Measurements from ENCODE around the gene CSRP2.

CSRP2 gene

GRCh38 chr12:76909290-76909689, 30.5 kb upstream of the CSRP2 start:
- DNase-seq (ENCODE audit: low spot score), result no peak
- TF ChIP-seq CTCF (IDR thresholded peaks at IDR 0.05; ENCODE audit: extremely low read depth, insufficient read depth, missing control alignments), result no peak
- in situ Hi-C loops (cut with MboI; ENCODE audit: low pct_unique_long_range_greater_than_20kb, low sequenced_read_pairs, unreplicated experiment), result no loop called here

- TF ChIP-seq CTCF (IDR thresholded peaks at IDR 0.05; ENCODE audit: extremely low read depth, insufficient read depth, missing control alignments), result no peak
- in situ Hi-C loops (cut with MboI; ENCODE audit: low pct_unique_long_range_greater_than_20kb, low sequenced_read_pairs, unreplicated experiment), result no loop called here
- no peak for DNase-seq (ENCODE audit: low spot score)
These were observed 29.6 kb upstream of the CSRP2 start for GRCh38 chr12:76908303-76909017.

- no peak for DNase-seq (ENCODE audit: low spot score)
- in situ Hi-C loops (cut with MboI; ENCODE audit: low pct_unique_long_range_greater_than_20kb, low sequenced_read_pairs, unreplicated experiment), result no loop called here
- TF ChIP-seq CTCF (IDR thresholded peaks at IDR 0.05; ENCODE audit: extremely low read depth, insufficient read depth, missing control alignments), result no peak
These were observed 23.0 kb upstream of the CSRP2 start for GRCh38 chr12:76901628-76902380.

- in situ Hi-C loops (cut with MboI; ENCODE audit: low pct_unique_long_range_greater_than_20kb, low sequenced_read_pairs, unreplicated experiment), result no loop called here
- no peak for TF ChIP-seq CTCF (IDR thresholded peaks at IDR 0.05; ENCODE audit: extremely low read depth, insufficient read depth, missing control alignments)
These were observed 20.7 kb upstream of the CSRP2 start for GRCh38 chr12:76899522-76899921.

GRCh38 chr12:76898442-76898841, 19.6 kb upstream of the CSRP2 start:
- no peak for TF ChIP-seq CTCF (IDR thresholded peaks at IDR 0.05; ENCODE audit: extremely low read depth, insufficient read depth, missing control alignments)
- DNase-seq (ENCODE audit: low spot score), result no peak
- in situ Hi-C loops (cut with MboI; ENCODE audit: low pct_unique_long_range_greater_than_20kb, low sequenced_read_pairs, unreplicated experiment), result no loop called here

More at GRCh38 chr12:76899522-76899921, 20.7 kb upstream of the CSRP2 start:
- DNase-seq (ENCODE audit: low spot score), result no peak

- no peak for DNase-seq (ENCODE audit: low spot score)
- in situ Hi-C loops (cut with MboI; ENCODE audit: low pct_unique_long_range_greater_than_20kb, low sequenced_read_pairs, unreplicated experiment), result no loop called here
- no peak for TF ChIP-seq CTCF (IDR thresholded peaks at IDR 0.05; ENCODE audit: extremely low read depth, insufficient read depth, missing control alignments)
These were observed 17.5 kb upstream of the CSRP2 start for GRCh38 chr12:76896274-76896673.

All from GM13977 (cell line).